GM12878 (cell line): ENCODE data around the gene NUP210. TPM values are rescaled to one million over a fixed set of nuclear protein-coding genes. Genes with fewer than 3 reads are reported as not detected.

Experiments used
- ATAC-seq: fragments of 200-7000 bp; cut with Tn5 transposase; 3 replicates; pipeline ENCODE4 v1.9.1; 2020; ENCODE audit warnings: mild to moderate bottlenecking, moderate library complexity
- BruUV-seq: library from RNA; stranded (reverse); fragments of 400-500 nt; replicated peaks from 2 replicates; lab custom pipeline; 2021; lab: Mats Ljungman, UMichigan
- CTCF ChIA-PET: fragments of 300-600 bp; sonication (Branson Sonifier 250); formaldehyde crosslinking; extraction: SDS; loops from one replicate; lab custom pipeline; 2021; ENCODE audit warnings: inconsistent platforms; lab: Yijun Ruan, JAX
- POLR2A ChIA-PET: fragments of 350-600 bp; formaldehyde crosslinking; extraction: SDS; loops from one replicate; lab custom pipeline; 2021; ENCODE audit warnings: inconsistent platforms; lab: Charles Lee
- RAD21 ChIA-PET: fragments of 300-600 bp; sonication (Branson Sonifier 250); formaldehyde crosslinking; loops from one replicate; lab custom pipeline; 2023; ENCODE audit warnings: antibody characterized with exemption; ENCODE audit not compliant: unreplicated experiment; lab: Charles Lee
- SMC1A ChIA-PET: fragments of 300-600 bp; sonication (Branson Sonifier 250); formaldehyde crosslinking; loops from one replicate; lab custom pipeline; 2023; ENCODE audit not compliant: unreplicated experiment, uncharacterized antibody; lab: Charles Lee
- DNase-seq: peaks from one replicate; pipeline ENCODE4 v3.0.0-alpha.2; 2011; ENCODE audit warnings: low read depth, low spot score
- FAIRE-seq: peaks from 3 replicates; lab custom pipeline; 2011; peaks lifted over from hg19 to GRCh38; lab: Jason Lieb, UNC
- H2AFZ ChIP-seq: 2 replicates; pipeline ENCODE4 v1.6.0; 2011; ENCODE audit warnings: low read depth, low read length, control low read depth; ENCODE audit not compliant: control insufficient read depth
- H3K27ac ChIP-seq: 2 replicates; pipeline ENCODE4 v1.5.1; 2011; ENCODE audit warnings: control low read depth; ENCODE audit not compliant: control insufficient read depth, insufficient read depth
- H3K27me3 ChIP-seq, 2 experiments: replicated peaks in 1 of 2; 2 replicates each; pipeline versions ENCODE4 v1.6.0 to v1.6.1; 2011; ENCODE audit warnings: low read length in 1 of 2; ENCODE audit not compliant: control insufficient read depth in 2 of 2, insufficient read depth in 2 of 2
- H3K36me3 ChIP-seq, 2 experiments: 2 replicates each; pipeline ENCODE4 v1.5.1; 2011; ENCODE audit warnings: low read length in 1 of 2; ENCODE audit not compliant: control insufficient read depth in 2 of 2, insufficient read depth in 2 of 2
- H3K4me1 ChIP-seq: 2 replicates; pipeline ENCODE4 v1.6.1; 2011; ENCODE audit warnings: mild to moderate bottlenecking, low read length, moderate library complexity, mixed read lengths; ENCODE audit not compliant: control insufficient read depth, insufficient read depth
- H3K4me2 ChIP-seq: 2 replicates; pipeline ENCODE4 v1.6.0; 2011; ENCODE audit warnings: control low read depth; ENCODE audit not compliant: control insufficient read depth, insufficient read depth
- H3K4me3 ChIP-seq: fragments of 200-600 bp; sonication (generic); 2 replicates; pipeline ENCODE4 v1.5.1; 2016
- H3K79me2 ChIP-seq: 2 replicates; pipeline ENCODE4 v1.6.0; 2011; ENCODE audit warnings: low read length; ENCODE audit not compliant: control insufficient read depth, insufficient read depth
- H3K9ac ChIP-seq: 2 replicates; pipeline ENCODE4 v1.8.0; 2011; ENCODE audit warnings: low read length, control low read depth, mixed read lengths; ENCODE audit not compliant: control insufficient read depth, insufficient read depth
- H3K9me3 ChIP-seq: replicated peaks from 3 replicates; pipeline ENCODE4 v1.5.1; 2011; ENCODE audit warnings: mild to moderate bottlenecking, low read length; ENCODE audit not compliant: control insufficient read depth, insufficient read depth
- H4K20me1 ChIP-seq: 2 replicates; pipeline ENCODE4 v1.6.0; 2011; ENCODE audit not compliant: control insufficient read depth, insufficient read depth
- ASH2L ChIP-seq: fragments of 300-600, 200-600 bp; sonication (generic); IDR thresholded peaks from 2 replicates; pipeline ENCODE4 v1.6.1; 2017; ENCODE audit warnings: low read depth, mild to moderate bottlenecking, borderline replicate concordance
- EP300 ChIP-seq, 2 experiments: fragments of 150-350 bp in 1 of 2; IDR thresholded peaks; 2 replicates each; pipeline ENCODE4 v1.6.1; 2011 to 2012; ENCODE audit warnings: low read depth in 2 of 2, low read length in 2 of 2, borderline replicate concordance in 1 of 2, improper control_type of control experiment in 1 of 2, inconsistent platforms in 1 of 2; ENCODE audit not compliant: control insufficient read depth in 1 of 2
- EZH2 ChIP-seq: IDR thresholded peaks from 2 replicates; pipeline ENCODE4 v1.6.1; 2012; ENCODE audit warnings: low read depth, mild to moderate bottlenecking, control low read depth, inconsistent platforms, low read length, borderline replicate concordance; ENCODE audit not compliant: control insufficient read depth
- HCFC1 ChIP-seq: fragments of 150-350 bp; IDR thresholded peaks from 2 replicates; pipeline ENCODE4 v1.6.1; 2014; ENCODE audit warnings: low read length
- JUND ChIP-seq: IDR thresholded peaks from 2 replicates; pipeline ENCODE4 v1.6.1; 2012; ENCODE audit warnings: low read depth, mild to moderate bottlenecking, low read length, improper control_type of control experiment, moderate library complexity
- RUNX3 ChIP-seq: IDR thresholded peaks from 2 replicates; pipeline ENCODE4 v1.6.1; 2012; ENCODE audit warnings: low read length, inconsistent platforms
- STAT1 ChIP-seq: fragments of 450-650 bp; conservative IDR thresholded peaks from 2 replicates; pipeline ENCODE4 v1.6.1; 2014; ENCODE audit warnings: antibody characterized with exemption, mild to moderate bottlenecking
- ZNF207 ChIP-seq: fragments of 450-650 bp; IDR thresholded peaks from 2 replicates; pipeline ENCODE4 v1.6.1; 2014; ENCODE audit warnings: antibody characterized with exemption, mild to moderate bottlenecking, borderline replicate concordance
- ZNF217 ChIP-seq: fragments of 450-650 bp; IDR thresholded peaks from 2 replicates; pipeline ENCODE4 v1.6.1; 2017; ENCODE audit warnings: antibody characterized with exemption, mild to moderate bottlenecking
- WGBS: methylation state at CpG from one replicate; pipeline ENCODE4 v1.1.6; 2016; ENCODE audit warnings: low lambda C conversion rate; ENCODE audit not compliant: insufficient replicate concordance, insufficient coverage; ENCODE audit errors: missing lambda C conversion rate; 5-methylcytosine and 5-hydroxymethylcytosine counted together
- in situ Hi-C: fragments of 300-500 bp; cut with MboI; formaldehyde crosslinking; loops from 9 replicates; pipeline ENCODE4 v1.14.3; 2018; ENCODE audit warnings: mixed read lengths
- intact Hi-C: fragments of 100-400 bp; cut with micrococcal nuclease; formaldehyde crosslinking; loops from one replicate; pipeline ENCODE4 v1.14.2; 2022; ENCODE audit not compliant: unreplicated experiment
- polyA plus RNA-seq, 11 experiments: library from polyadenylated mRNA; depleted of rRNA in 4 of 11; unstranded in 6 of 11; stranded (reverse) in 5 of 11; fragments of >200 nt; fragmentation: Nextera tagmentation in 4 of 11; fragmentation: Illumina TruSeq in 1 of 11; extraction: Ambion mirVana in 4 of 11; extraction: Trizol in 1 of 11; gene quantifications; 1 replicate in 1 of 11; 2 replicates in 10 of 11; pipeline versions ENCODE4 v1.2.1 to v1.2.3, GENCODE V29; 2011 to 2016; ENCODE audit warnings: inconsistent platforms in 2 of 11, missing spikeins in 2 of 11, low read depth in 1 of 11
- total RNA-seq, 4 experiments: library from RNA; depleted of rRNA in 3 of 4; stranded (reverse); fragments of >200 nt in 3 of 4; fragmentation: Illumina TruSeq in 1 of 4; extraction: Trizol in 1 of 4; gene quantifications; 2 replicates each; pipeline versions ENCODE4 v1.2.1 to v1.2.3, GENCODE V29; 2013 to 2021
- TF ChIP-seq, protein P1 (sequence below): fragments of 450-650 bp; IDR thresholded peaks from 2 replicates; pipeline ENCODE4 v1.6.1; 2018; ENCODE audit warnings: mild to moderate bottlenecking, low read depth, moderate library complexity; ENCODE audit not compliant: partially characterized antibody

The NUP210 gene
- total and polyA plus RNA-seq, 10 of the 15 experiments (the other 5 are each of a cell fraction or from before 2014, with no cell fraction given) = 2.9 to 150 (median 76.0) TPM

DNA sequence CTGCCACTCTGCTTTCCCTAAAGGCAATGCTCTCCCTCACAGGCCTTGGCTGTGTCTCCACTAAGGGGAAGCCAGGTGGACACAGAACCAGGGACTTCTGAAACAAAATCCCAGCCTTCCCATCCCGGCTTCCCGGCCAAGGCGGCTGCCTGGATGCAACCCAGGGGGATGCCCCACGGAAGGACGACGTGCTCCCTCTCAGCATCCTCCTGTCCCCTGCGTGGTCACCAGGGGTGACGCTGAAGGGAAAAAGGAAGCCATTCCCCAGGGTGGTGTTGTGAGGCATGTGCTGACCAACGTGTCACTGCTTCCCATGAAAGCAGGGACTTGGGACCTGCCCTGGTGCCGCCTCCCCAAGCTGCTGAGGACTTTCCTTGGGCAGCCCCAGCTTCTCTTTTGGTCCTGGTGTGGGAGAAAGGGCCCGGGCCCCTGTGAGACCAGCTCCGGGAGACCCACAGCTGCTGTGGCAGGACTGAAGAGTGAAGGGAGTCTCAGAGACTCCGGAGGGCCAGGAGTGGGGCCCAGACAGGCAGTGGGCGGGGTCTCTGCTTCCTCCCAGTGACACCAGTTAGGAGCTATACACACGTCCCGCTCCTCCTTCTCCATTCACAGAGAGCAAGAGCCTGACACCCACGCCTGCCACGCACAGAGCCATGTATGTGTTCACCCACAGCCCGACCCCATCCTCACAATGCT, 139.2 kb downstream of the NUP210 start:
- 21% methylated on average over 19 of the region's 19 CpGs for WGBS
- ChIA-PET SMC1A (no interaction called here), RAD21 (no interaction called here), POLR2A (interaction anchor here (0.7 kb wide), 1 partner anchor 136 kb away, joined by 3 read pairs; no protein-coding TSS in a partner anchor), CTCF (no interaction called here)
- FAIRE-seq (no peak), DNase-seq (no peak), ATAC-seq (no peak; the same call in 2 of the 3 replicates)
- Histone ChIP-seq H3K4me2 (no peak overlapping the region), H4K20me1 (no peaks in the 10 kb centered on the region), H3K4me3 (no peak overlapping the region), H2AFZ (no peak overlapping the region), H3K36me3 (no peaks in the 10 kb centered on the region), H3K27me3 (peaks cover 12 to 28% of the 10 kb centered on the region in 2 experiments), H3K9me3 (peaks cover 7% of the 10 kb centered on the region; the same call in 2 of the 3 replicates), H3K79me2 (no peaks in the 10 kb centered on the region), H3K9ac (no peak overlapping the region), H3K4me1 (no peaks in the 10 kb centered on the region), H3K27ac (no peak overlapping the region)
- in situ Hi-C loops = no loop called here
- intact Hi-C loops = no loop called here
- no TSS peak for BruUV-seq
- TF ChIP-seq EZH2 = no peak

DNA sequence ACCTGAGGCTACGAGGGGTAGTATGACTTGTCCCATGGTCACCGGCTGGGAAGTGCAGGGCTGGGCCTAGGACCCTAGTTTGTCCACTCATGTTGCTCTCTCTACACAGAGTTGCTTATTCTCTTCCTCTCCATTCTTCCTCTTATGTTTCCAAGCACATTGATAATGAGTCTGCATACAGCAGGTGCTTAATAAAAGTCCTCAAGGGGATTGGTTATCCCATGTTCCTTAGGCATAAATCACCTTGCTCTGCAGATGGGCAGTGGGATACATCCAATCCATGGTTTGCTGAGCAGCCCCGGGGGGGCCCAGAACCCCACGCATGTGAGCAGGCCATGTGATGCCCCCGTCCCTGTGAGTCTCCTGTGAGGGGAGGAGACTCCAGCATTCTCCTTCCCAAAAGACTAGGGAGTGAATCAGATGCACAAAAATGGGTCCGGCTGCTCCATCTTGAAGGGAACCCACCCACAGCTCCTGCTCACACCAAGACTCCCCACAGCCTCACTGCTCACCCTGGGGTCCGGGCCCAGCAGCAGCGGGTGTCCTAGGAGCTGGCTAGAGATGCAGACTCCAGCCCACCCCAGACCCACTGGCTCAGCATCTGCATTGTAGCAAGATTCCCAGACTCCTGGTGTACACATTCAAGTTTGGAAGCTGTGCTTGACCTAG, 139.9 kb downstream of the NUP210 start:
- Histone ChIP-seq H2AFZ (no peak overlapping the region), H3K4me2 (no peak overlapping the region), H3K27ac (no peak overlapping the region), H4K20me1 (no peaks in the 10 kb centered on the region), H3K9me3 (peaks cover 6% of the 10 kb centered on the region; the same call in 2 of the 3 replicates), H3K9ac (no peak overlapping the region), H3K36me3 (no peaks in the 10 kb centered on the region), H3K4me1 (no peaks in the 10 kb centered on the region), H3K79me2 (no peaks in the 10 kb centered on the region), H3K4me3 (no peak overlapping the region), H3K27me3 (peaks cover 12 to 28% of the 10 kb centered on the region in 2 experiments)
- intact Hi-C loops = no loop called here
- FAIRE-seq (no peak), DNase-seq (no peak), ATAC-seq (no peak)
- no TSS peak for BruUV-seq
- ChIA-PET RAD21 (no interaction called here), POLR2A (no interaction called here), CTCF (no interaction called here), SMC1A (no interaction called here)
- in situ Hi-C loops = no loop called here
- WGBS = 54% methylated on average over 8 of the region's 8 CpGs
- TF ChIP-seq ASH2L (no peak), RUNX3 (no peak), ZNF217 (no peak), STAT1 (no peak), ZNF207 (no peak), EP300 (IDR thresholded peaks at IDR 0.05; ENCODE audit: borderline replicate concordance in 1 of 2, control insufficient read depth in 1 of 2, low read depth in 2 of 2, low read length in 2 of 2) (no peak), JUND (no peak), HCFC1 (no peak)
- TF ChIP-seq, protein P1, sequence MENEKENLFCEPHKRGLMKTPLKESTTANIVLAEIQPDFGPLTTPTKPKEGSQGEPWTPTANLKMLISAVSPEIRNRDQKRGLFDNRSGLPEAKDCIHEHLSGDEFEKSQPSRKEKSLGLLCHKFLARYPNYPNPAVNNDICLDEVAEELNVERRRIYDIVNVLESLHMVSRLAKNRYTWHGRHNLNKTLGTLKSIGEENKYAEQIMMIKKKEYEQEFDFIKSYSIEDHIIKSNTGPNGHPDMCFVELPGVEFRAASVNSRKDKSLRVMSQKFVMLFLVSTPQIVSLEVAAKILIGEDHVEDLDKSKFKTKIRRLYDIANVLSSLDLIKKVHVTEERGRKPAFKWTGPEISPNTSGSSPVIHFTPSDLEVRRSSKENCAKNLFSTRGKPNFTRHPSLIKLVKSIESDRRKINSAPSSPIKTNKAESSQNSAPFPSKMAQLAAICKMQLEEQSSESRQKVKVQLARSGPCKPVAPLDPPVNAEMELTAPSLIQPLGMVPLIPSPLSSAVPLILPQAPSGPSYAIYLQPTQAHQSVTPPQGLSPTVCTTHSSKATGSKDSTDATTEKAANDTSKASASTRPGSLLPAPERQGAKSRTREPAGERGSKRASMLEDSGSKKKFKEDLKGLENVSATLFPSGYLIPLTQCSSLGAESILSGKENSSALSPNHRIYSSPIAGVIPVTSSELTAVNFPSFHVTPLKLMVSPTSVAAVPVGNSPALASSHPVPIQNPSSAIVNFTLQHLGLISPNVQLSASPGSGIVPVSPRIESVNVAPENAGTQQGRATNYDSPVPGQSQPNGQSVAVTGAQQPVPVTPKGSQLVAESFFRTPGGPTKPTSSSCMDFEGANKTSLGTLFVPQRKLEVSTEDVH = no peak
